Endodermal cell (in vitro differentiated cells): ENCODE measurements around the gene C2orf92. TPM values are rescaled to one million over a fixed set of nuclear protein-coding genes. Genes with fewer than 3 reads are reported as not detected.

Experiments used
- DNase-seq: peaks from one replicate; pipeline ENCODE4 v3.0.0-alpha.2; 2017
- H3K27ac ChIP-seq: 2 replicates; pipeline ENCODE4 v1.5.1; 2013; ENCODE audit warnings: mild to moderate bottlenecking, low read depth, low read length, moderate library complexity
- H3K27me3 ChIP-seq: 2 replicates; pipeline ENCODE4 v1.6.1; 2013; ENCODE audit warnings: mild to moderate bottlenecking, low read length, moderate library complexity; ENCODE audit not compliant: insufficient read depth, control insufficient read depth, poor library complexity, severe bottlenecking
- H3K36me3 ChIP-seq: 2 replicates; pipeline ENCODE4 v1.7.0; 2013; ENCODE audit warnings: mild to moderate bottlenecking, low read length, moderate library complexity; ENCODE audit not compliant: control insufficient read depth, insufficient read depth
- H3K4me1 ChIP-seq: one replicate; pipeline ENCODE4 v1.7.0; 2013; ENCODE audit warnings: low read length; ENCODE audit not compliant: control insufficient read depth, insufficient read depth
- H3K4me3 ChIP-seq: 2 replicates; pipeline ENCODE4 v1.5.1; 2013; ENCODE audit warnings: mild to moderate bottlenecking, low read length, moderate library complexity
- H3K9ac ChIP-seq: 2 replicates; pipeline ENCODE4 v1.6.1; 2013; ENCODE audit warnings: mild to moderate bottlenecking, low read length, moderate library complexity; ENCODE audit not compliant: poor library complexity, severe bottlenecking; ENCODE audit errors: extremely low read depth
- H3K9me3 ChIP-seq: 2 replicates; pipeline ENCODE4 v1.6.1; 2013; ENCODE audit warnings: mild to moderate bottlenecking, low read length, moderate library complexity; ENCODE audit not compliant: control insufficient read depth
- H3K27ac Mint-ChIP-seq: 2 replicates; pipeline ENCODE4 v1.8.0; 2020; ENCODE audit warnings: mixed read lengths
- H3K27me3 Mint-ChIP-seq: 2 replicates; pipeline ENCODE4 v1.8.0; 2021; ENCODE audit warnings: mild to moderate bottlenecking, mixed read lengths; ENCODE audit not compliant: insufficient read depth
- H3K36me3 Mint-ChIP-seq: 2 replicates; pipeline ENCODE4 v1.8.0; 2020; ENCODE audit warnings: low read depth, mixed read lengths
- H3K4me1 Mint-ChIP-seq: 2 replicates; pipeline ENCODE4 v1.8.0; 2020; ENCODE audit warnings: mixed read lengths
- H3K4me3 Mint-ChIP-seq: 2 replicates; pipeline ENCODE4 v1.8.0; 2020; ENCODE audit warnings: mild to moderate bottlenecking, moderate library complexity, mixed read lengths
- H3K9me3 Mint-ChIP-seq: 2 replicates; pipeline ENCODE4 v1.8.0; 2020; ENCODE audit warnings: mild to moderate bottlenecking, mixed read lengths
- WGBS, 2 experiments: methylation state at CpG; one replicate each; pipeline versions ENCODE4 v1.1.5 to v1.1.7; 2013; ENCODE audit warnings: missing lambda C conversion rate in 2 of 2, mixed read lengths in 1 of 2; ENCODE audit not compliant: insufficient coverage in 1 of 2, insufficient read length in 1 of 2; 5-methylcytosine and 5-hydroxymethylcytosine counted together
- total RNA-seq, 2 donors: library from RNA; stranded (reverse); fragmentation: NEBNext Ultra II Directional in 1 of 2; extraction: Animal tissue kit (Norgen Biotek cat#: 25700) in 1 of 2; gene quantifications; 2 replicates in 1 of 2; 3 replicates in 1 of 2; pipeline ENCODE4 v1.2.1, GENCODE V29; 2021
- TF ChIP-seq, protein P1 (sequence below): fragments of 200-600 bp; sonication (generic); conservative IDR thresholded peaks from 2 replicates; pipeline ENCODE4 v1.5.0; 2021; ENCODE audit warnings: antibody characterized with exemption, mild to moderate bottlenecking

The C2orf92 gene
- total RNA-seq, 2 donors from 2014 or later, result 12.5 to 17.4 TPM

DNA sequence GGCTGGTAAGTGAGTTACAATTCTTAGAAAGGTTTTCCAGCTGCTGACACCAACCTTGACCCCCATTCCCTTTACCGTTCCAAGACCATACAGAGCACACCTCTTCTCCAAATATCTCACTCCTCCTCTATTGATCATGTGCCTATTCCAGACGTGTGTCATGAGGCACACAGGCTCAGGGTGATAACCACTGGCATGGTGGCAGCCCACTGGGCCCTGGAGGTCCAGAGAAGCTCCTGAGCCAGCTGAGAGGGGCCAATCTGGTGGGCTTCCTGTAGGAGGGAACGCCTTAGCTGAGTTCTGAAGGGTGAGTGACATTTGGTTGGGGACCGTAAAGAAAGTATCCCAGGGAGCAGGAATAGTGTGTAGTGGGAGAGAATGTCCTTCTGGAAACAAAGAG, 72.2 kb downstream of the C2orf92 start:
- H3K27me3 Mint-ChIP-seq, result peaks cover 4% of the 10 kb centered on the region
- no peak for DNase-seq
- H3K4me3 Mint-ChIP-seq, result no peak overlapping the region
- 94 to 100% methylated on average over 2 to 4 of the region's 4 CpGs for WGBS, 2 experiments
- Histone ChIP-seq H3K4me3 (no peak overlapping the region), H3K27ac (no peak overlapping the region), H3K27me3 (no peaks in the 10 kb centered on the region), H3K4me1 (no peaks in the 10 kb centered on the region), H3K36me3 (peaks cover 6% of the 10 kb centered on the region), H3K9ac (no peak overlapping the region), H3K9me3 (no peaks in the 10 kb centered on the region)
- H3K4me1 Mint-ChIP-seq, result peaks cover 6% of the 10 kb centered on the region
- TF ChIP-seq, protein P1, sequence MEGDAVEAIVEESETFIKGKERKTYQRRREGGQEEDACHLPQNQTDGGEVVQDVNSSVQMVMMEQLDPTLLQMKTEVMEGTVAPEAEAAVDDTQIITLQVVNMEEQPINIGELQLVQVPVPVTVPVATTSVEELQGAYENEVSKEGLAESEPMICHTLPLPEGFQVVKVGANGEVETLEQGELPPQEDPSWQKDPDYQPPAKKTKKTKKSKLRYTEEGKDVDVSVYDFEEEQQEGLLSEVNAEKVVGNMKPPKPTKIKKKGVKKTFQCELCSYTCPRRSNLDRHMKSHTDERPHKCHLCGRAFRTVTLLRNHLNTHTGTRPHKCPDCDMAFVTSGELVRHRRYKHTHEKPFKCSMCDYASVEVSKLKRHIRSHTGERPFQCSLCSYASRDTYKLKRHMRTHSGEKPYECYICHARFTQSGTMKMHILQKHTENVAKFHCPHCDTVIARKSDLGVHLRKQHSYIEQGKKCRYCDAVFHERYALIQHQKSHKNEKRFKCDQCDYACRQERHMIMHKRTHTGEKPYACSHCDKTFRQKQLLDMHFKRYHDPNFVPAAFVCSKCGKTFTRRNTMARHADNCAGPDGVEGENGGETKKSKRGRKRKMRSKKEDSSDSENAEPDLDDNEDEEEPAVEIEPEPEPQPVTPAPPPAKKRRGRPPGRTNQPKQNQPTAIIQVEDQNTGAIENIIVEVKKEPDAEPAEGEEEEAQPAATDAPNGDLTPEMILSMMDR, result no peak
- no peaks in the 10 kb centered on the region for H3K9me3 Mint-ChIP-seq
- H3K36me3 Mint-ChIP-seq, result peaks cover 16% of the 10 kb centered on the region
- H3K27ac Mint-ChIP-seq, result no peak overlapping the region

DNA sequence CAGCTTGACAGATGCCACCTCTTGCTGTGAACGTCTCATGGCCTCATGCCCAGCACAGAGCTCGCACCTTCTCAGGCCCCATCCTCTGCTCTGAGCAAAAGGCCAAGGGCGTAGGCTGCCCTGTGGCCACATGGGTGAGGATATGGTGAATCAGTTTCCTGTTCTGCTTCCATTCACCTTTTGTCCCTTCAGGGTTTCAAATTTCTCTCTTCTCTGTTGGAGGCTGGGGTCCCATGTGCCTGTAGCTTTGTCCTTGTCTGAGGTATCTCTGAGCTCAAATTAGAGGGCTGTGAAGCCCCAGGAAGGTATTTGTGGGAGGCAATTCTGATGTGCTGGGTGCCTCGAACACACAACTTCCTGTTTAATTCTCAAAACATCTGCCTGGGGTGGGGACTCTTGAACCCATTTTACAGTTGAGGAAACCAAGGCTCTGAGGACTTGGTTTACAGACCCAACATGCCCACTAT, 72.9 kb downstream of the C2orf92 start:
- Mint-ChIP-seq H3K27ac (no peak overlapping the region), H3K9me3 (no peaks in the 10 kb centered on the region), H3K4me3 (no peak overlapping the region), H3K36me3 (peaks cover 16% of the 10 kb centered on the region), H3K4me1 (peaks cover 6% of the 10 kb centered on the region), H3K27me3 (peaks cover 4% of the 10 kb centered on the region)
- Histone ChIP-seq H3K9me3 (no peaks in the 10 kb centered on the region), H3K4me3 (no peak overlapping the region), H3K4me1 (no peaks in the 10 kb centered on the region), H3K9ac (no peak overlapping the region), H3K27ac (no peak overlapping the region), H3K27me3 (no peaks in the 10 kb centered on the region), H3K36me3 (peaks cover 6% of the 10 kb centered on the region)
- WGBS, 2 experiments, result 92 to 94% methylated on average over 3 to 4 of the region's 4 CpGs
- TF ChIP-seq, protein P1, result no peak
- DNase-seq, result no peak

DNA sequence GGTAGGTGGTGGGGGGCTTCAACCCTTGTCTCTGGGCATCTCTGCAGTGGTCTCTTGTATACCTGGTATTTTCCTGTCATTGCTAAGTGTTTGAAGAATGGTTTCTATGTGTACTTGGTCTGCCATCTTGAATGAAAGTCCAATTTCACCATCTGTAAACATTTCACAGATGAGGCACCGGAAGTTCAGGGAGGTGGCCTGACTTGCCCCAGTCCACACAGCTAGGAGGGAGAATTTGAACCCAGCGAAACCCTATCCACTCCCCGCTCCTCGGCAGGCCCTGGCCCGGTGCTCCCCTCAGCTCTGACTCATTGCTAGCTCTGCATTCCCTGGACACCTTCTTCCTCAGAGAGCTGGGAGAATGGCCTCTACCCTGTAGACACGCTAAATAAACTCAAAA, 74.4 kb downstream of the C2orf92 start:
- no peak overlapping the region for H3K4me3 Mint-ChIP-seq
- no peaks in the 10 kb centered on the region for H3K27me3 Mint-ChIP-seq
- TF ChIP-seq, protein P1, result no peak
- H3K27me3 ChIP-seq, result no peaks in the 10 kb centered on the region
- H3K9me3 Mint-ChIP-seq, result no peaks in the 10 kb centered on the region
- H3K4me1 ChIP-seq, result no peaks in the 10 kb centered on the region
- H3K36me3 ChIP-seq, result peaks cover 6% of the 10 kb centered on the region
- no peaks in the 10 kb centered on the region for H3K9me3 ChIP-seq
- 95 to 100% methylated on average over 3 to 6 of the region's 6 CpGs for WGBS, 2 experiments
- H3K27ac ChIP-seq, result no peak overlapping the region
- no peak for DNase-seq
- no peak overlapping the region for H3K9ac ChIP-seq
- H3K36me3 Mint-ChIP-seq, result peaks cover 11% of the 10 kb centered on the region
- no peak overlapping the region for H3K4me3 ChIP-seq
- H3K4me1 Mint-ChIP-seq, result peaks cover 10% of the 10 kb centered on the region
- H3K27ac Mint-ChIP-seq, result no peak overlapping the region
